Prostate gland (tissue), 2 donors: ENCODE measurements around the gene SNX9.

Experiments
- POLR2A ChIP-seq: fragments of 450-650 bp; IDR thresholded peaks from one replicate; pipeline ENCODE4 v1.6.1; 2016; ENCODE audit warnings: antibody characterized with exemption, mild to moderate bottlenecking
- TF ChIP-seq, protein P1 (sequence below), 4 experiments: fragments of 200-600 bp in 2 of 4; fragments of 450-650 bp in 2 of 4; sonication (generic) in 2 of 4; IDR thresholded peaks; 1 replicate in 3 of 4; 2 replicates in 1 of 4; pipeline ENCODE4 v1.5.1; 2016 to 2019; ENCODE audit warnings: antibody characterized with exemption in 4 of 4, mild to moderate bottlenecking in 2 of 4, moderate library complexity in 2 of 4

DNA sequence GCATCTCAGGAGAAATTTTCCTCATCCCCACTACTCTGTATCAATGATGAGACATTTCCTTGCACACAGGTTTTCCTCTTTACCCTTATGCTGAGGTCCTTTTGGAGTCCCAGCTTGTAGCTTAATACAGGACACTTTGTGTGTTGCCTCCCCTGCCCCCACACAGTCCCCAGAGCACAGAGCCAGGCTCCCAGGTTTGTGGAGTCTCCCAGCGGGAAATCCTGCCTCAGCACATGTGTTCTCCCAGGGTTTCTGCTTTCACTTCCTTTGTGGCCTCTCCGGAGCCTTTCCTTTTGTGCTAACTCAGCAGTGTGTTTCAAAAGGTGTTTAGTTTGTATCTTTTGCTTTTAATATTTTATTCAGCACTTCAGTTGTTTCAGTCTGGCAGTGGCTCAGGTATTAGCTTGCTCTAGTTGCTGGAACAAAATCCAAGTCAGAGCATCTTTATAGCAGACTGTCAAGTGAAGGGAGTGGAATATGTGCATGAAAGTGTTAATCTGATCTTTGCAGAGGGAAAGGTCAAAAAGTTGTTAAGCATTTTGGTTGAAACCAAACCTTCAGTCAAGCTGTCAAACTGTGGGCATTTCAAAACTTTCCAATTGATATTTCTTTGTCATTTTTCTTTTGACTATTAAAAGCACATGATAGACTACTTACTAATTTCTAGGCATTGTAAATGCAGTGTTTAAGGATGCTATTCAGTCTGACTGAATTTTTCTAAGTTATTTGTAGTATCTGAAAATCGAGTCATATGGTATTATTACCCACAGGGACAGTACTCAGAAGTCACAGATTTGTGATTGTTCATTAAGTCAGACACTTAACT is 8.6 kb downstream of the SNX9 start:
- TF ChIP-seq POLR2A, result no peak
- TF ChIP-seq, protein P1, sequence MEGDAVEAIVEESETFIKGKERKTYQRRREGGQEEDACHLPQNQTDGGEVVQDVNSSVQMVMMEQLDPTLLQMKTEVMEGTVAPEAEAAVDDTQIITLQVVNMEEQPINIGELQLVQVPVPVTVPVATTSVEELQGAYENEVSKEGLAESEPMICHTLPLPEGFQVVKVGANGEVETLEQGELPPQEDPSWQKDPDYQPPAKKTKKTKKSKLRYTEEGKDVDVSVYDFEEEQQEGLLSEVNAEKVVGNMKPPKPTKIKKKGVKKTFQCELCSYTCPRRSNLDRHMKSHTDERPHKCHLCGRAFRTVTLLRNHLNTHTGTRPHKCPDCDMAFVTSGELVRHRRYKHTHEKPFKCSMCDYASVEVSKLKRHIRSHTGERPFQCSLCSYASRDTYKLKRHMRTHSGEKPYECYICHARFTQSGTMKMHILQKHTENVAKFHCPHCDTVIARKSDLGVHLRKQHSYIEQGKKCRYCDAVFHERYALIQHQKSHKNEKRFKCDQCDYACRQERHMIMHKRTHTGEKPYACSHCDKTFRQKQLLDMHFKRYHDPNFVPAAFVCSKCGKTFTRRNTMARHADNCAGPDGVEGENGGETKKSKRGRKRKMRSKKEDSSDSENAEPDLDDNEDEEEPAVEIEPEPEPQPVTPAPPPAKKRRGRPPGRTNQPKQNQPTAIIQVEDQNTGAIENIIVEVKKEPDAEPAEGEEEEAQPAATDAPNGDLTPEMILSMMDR (IDR thresholded peaks at IDR 0.05), result no peak
